Upper lobe of left lung (tissue), 4 donors: Measurements from ENCODE around the gene ZNF512B.

Source experiments
- POLR2AphosphoS5 ChIP-seq, 2 donors: sonication (generic); formaldehyde crosslinking; IDR thresholded peaks; one replicate each; pipeline ENCODE4 v1.5.1; 2017; ENCODE audit warnings: antibody characterized with exemption in 2 of 2
- TF ChIP-seq, protein P1 (sequence below), 6 experiments: fragments of 450-650 bp in 4 of 6; fragments of 200-600 bp in 2 of 6; sonication (generic) in 2 of 6; IDR thresholded peaks; one replicate each; pipeline ENCODE4 v1.5.1; 2016 to 2019; ENCODE audit warnings: antibody characterized with exemption in 6 of 6

DNA sequence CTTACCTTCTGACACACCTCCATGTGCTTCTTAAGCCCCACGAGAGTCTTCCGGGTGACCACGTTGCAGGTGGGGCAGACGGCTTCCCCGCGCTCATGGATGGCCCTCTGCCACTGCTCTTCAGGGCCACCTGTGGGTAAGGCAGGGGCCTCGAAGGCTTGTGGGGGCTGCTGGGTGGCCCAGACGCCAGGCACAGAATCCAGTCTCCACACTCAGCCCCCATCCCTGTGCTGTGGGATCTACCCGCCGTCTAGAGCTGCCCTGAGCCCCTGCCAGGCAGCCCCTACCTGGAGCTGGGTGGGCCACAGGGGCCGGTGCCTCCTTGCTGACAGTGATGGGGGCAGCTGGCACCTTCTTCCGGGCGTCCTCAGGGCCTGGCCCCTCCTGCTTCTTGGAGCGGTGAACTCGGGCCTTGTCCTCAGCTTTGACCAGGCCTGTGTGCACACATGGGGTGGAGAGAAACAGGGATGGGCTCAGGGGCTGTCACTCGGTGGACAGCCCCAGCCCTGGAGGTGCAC is 5.9 kb downstream of the ZNF512B start:
- TF ChIP-seq, protein P1, sequence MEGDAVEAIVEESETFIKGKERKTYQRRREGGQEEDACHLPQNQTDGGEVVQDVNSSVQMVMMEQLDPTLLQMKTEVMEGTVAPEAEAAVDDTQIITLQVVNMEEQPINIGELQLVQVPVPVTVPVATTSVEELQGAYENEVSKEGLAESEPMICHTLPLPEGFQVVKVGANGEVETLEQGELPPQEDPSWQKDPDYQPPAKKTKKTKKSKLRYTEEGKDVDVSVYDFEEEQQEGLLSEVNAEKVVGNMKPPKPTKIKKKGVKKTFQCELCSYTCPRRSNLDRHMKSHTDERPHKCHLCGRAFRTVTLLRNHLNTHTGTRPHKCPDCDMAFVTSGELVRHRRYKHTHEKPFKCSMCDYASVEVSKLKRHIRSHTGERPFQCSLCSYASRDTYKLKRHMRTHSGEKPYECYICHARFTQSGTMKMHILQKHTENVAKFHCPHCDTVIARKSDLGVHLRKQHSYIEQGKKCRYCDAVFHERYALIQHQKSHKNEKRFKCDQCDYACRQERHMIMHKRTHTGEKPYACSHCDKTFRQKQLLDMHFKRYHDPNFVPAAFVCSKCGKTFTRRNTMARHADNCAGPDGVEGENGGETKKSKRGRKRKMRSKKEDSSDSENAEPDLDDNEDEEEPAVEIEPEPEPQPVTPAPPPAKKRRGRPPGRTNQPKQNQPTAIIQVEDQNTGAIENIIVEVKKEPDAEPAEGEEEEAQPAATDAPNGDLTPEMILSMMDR (IDR thresholded peaks at IDR 0.05) = no peak
- no peak for TF ChIP-seq POLR2AphosphoS5 (IDR thresholded peaks at IDR 0.05)
